Esophagus muscularis mucosa (tissue), 3 donors: ENCODE measurements around the gene USH1G.

ENCODE experiments used
- CTCF ChIP-seq, 3 experiments: fragments of 200-600 bp in 2 of 3; fragments of 450-650 bp in 1 of 3; sonication (generic) in 2 of 3; IDR thresholded peaks; one replicate each; pipeline ENCODE4 v1.5.1; 2017 to 2019; ENCODE audit warnings: antibody characterized with exemption in 3 of 3, mild to moderate bottlenecking in 2 of 3, moderate library complexity in 1 of 3
- POLR2A ChIP-seq: fragments of 450-650 bp; IDR thresholded peaks from one replicate; pipeline ENCODE4 v1.6.1; 2017; ENCODE audit warnings: antibody characterized with exemption, moderate library complexity, mild to moderate bottlenecking, low read depth

- TF ChIP-seq CTCF (IDR thresholded peaks at IDR 0.05) (no peak), POLR2A (no peak)
These were observed 50.6 kb downstream of the USH1G start, which contains the start of gene FDXR for GRCh38 chr17:74872313-74873036.
